Ectodermal cell (in vitro differentiated cells): ENCODE results near the gene TMUB2.

ENCODE experiments used
- H3K27ac ChIP-seq: 2 replicates; pipeline ENCODE4 v1.7.0; 2013; ENCODE audit warnings: mild to moderate bottlenecking, low read depth, low read length; ENCODE audit not compliant: insufficient read depth, poor library complexity, severe bottlenecking
- H3K27me3 ChIP-seq: 2 replicates; pipeline ENCODE4 v1.7.0; 2013; ENCODE audit warnings: mild to moderate bottlenecking, low read length; ENCODE audit not compliant: insufficient read depth, control insufficient read depth, poor library complexity, severe bottlenecking
- H3K36me3 ChIP-seq: one replicate; pipeline ENCODE4 v1.7.0; 2013; ENCODE audit warnings: low read length; ENCODE audit not compliant: control insufficient read depth, insufficient read depth
- H3K4me1 ChIP-seq: one replicate; pipeline ENCODE4 v1.7.0; 2013; ENCODE audit warnings: low read length; ENCODE audit not compliant: control insufficient read depth, insufficient read depth
- H3K4me3 ChIP-seq: 2 replicates; pipeline ENCODE4 v1.7.0; 2013; ENCODE audit warnings: low read depth, low read length, control low read depth; ENCODE audit not compliant: insufficient read depth
- H3K9me3 ChIP-seq: 2 replicates; pipeline ENCODE4 v1.7.0; 2013; ENCODE audit warnings: mild to moderate bottlenecking, low read length, moderate library complexity; ENCODE audit not compliant: control insufficient read depth
- WGBS, 2 experiments: methylation state at CpG; one replicate each; pipeline ENCODE4 v1.1.7; 2013; ENCODE audit warnings: missing lambda C conversion rate in 2 of 2; 5-methylcytosine and 5-hydroxymethylcytosine counted together

The TMUB2 gene

GRCh38 chr17:44212507-44213402, 26.0 kb downstream of the TMUB2 start:
- Histone ChIP-seq H3K27ac (no peak overlapping the region), H3K4me3 (no peak overlapping the region), H3K27me3 (no peaks in the 10 kb centered on the region), H3K36me3 (peaks cover 48% of the 10 kb centered on the region), H3K9me3 (no peaks in the 10 kb centered on the region), H3K4me1 (peaks cover 16% of the 10 kb centered on the region)
- WGBS, 2 experiments: 92 to 93% methylated on average over 31 of the region's 31 CpGs

- Histone ChIP-seq H3K4me3 (no peak overlapping the region), H3K36me3 (peaks cover 41% of the 10 kb centered on the region), H3K27ac (no peak overlapping the region), H3K4me1 (peaks cover 21% of the 10 kb centered on the region), H3K27me3 (no peaks in the 10 kb centered on the region), H3K9me3 (no peaks in the 10 kb centered on the region)
- 92 to 94% methylated on average over 15 of the region's 15 CpGs for WGBS, 2 experiments
Measured at GRCh38 chr17:44213403-44214229, 26.8 kb downstream of the TMUB2 start.

- no peak overlapping the region for H3K27ac ChIP-seq
- H3K4me3 ChIP-seq: no peak overlapping the region
- no peaks in the 10 kb centered on the region for H3K9me3 ChIP-seq
- 92 to 100% methylated on average over 1 of the region's 1 CpG for WGBS, 2 experiments
- peaks cover 21% of the 10 kb centered on the region for H3K4me1 ChIP-seq
- H3K36me3 ChIP-seq: peaks cover 36% of the 10 kb centered on the region
- H3K27me3 ChIP-seq: no peaks in the 10 kb centered on the region
Measured at GRCh38 chr17:44214230-44214494, 27.4 kb downstream of the TMUB2 start.

GRCh38 chr17:44214896-44215295, 28.1 kb downstream of the TMUB2 start:
- no peak overlapping the region for H3K4me3 ChIP-seq
- H3K27ac ChIP-seq: no peak overlapping the region
- no peaks in the 10 kb centered on the region for H3K9me3 ChIP-seq
- H3K36me3 ChIP-seq: peaks cover 29% of the 10 kb centered on the region
- no peaks in the 10 kb centered on the region for H3K27me3 ChIP-seq
- peaks cover 21% of the 10 kb centered on the region for H3K4me1 ChIP-seq
- 94 to 96% methylated on average over 6 of the region's 6 CpGs for WGBS, 2 experiments

GRCh38 chr17:44216173-44216572, 29.4 kb downstream of the TMUB2 start:
- Histone ChIP-seq H3K9me3 (no peaks in the 10 kb centered on the region), H3K36me3 (peaks cover 29% of the 10 kb centered on the region), H3K4me1 (peaks cover 14% of the 10 kb centered on the region), H3K27me3 (no peaks in the 10 kb centered on the region), H3K4me3 (no peak overlapping the region), H3K27ac (no peak overlapping the region)
- WGBS, 2 experiments: 94 to 99% methylated on average over 4 of the region's 5 CpGs

- 94 to 95% methylated on average over 5 of the region's 5 CpGs for WGBS, 2 experiments
- H3K36me3 ChIP-seq: peaks cover 25% of the 10 kb centered on the region
- H3K4me3 ChIP-seq: no peak overlapping the region
Measured at GRCh38 chr17:44216694-44217093, 29.9 kb downstream of the TMUB2 start.

GRCh38 chr17:44217738-44218343, 31.1 kb downstream of the TMUB2 start:
- 19% methylated on average over 10 of the region's 10 CpGs for WGBS, 2 experiments
- Histone ChIP-seq H3K27me3 (no peaks in the 10 kb centered on the region), H3K27ac (peak overlapping the region; percentile 44), H3K4me1 (peaks cover 14% of the 10 kb centered on the region), H3K36me3 (peaks cover 24% of the 10 kb centered on the region), H3K9me3 (no peaks in the 10 kb centered on the region), H3K4me3 (peak overlapping the region; percentile 72)

More at GRCh38 chr17:44216694-44217093, 29.9 kb downstream of the TMUB2 start:
- no peaks in the 10 kb centered on the region for H3K9me3 ChIP-seq
- H3K27me3 ChIP-seq: no peaks in the 10 kb centered on the region
- H3K4me1 ChIP-seq: peaks cover 14% of the 10 kb centered on the region
- H3K27ac ChIP-seq: no peak overlapping the region

GRCh38 chr17:44218344-44219107, 31.8 kb downstream of the TMUB2 start:
- WGBS, 2 experiments: 0% methylated on average over 88 to 89 of the region's 89 CpGs
- Histone ChIP-seq H3K27me3 (no peaks in the 10 kb centered on the region), H3K9me3 (no peaks in the 10 kb centered on the region), H3K4me3 (peak overlapping the region; percentile 72), H3K4me1 (peaks cover 14% of the 10 kb centered on the region), H3K36me3 (peaks cover 24% of the 10 kb centered on the region), H3K27ac (peak overlapping the region; percentile 76)

- Histone ChIP-seq H3K4me3 (peak overlapping the region; percentile 72), H3K4me1 (peaks cover 14% of the 10 kb centered on the region), H3K27ac (peak overlapping the region; percentile 89), H3K9me3 (no peaks in the 10 kb centered on the region), H3K27me3 (no peaks in the 10 kb centered on the region), H3K36me3 (peaks cover 24% of the 10 kb centered on the region)
- WGBS, 2 experiments: 0% methylated on average over 73 of the region's 73 CpGs
Measured at GRCh38 chr17:44219108-44219615, 32.4 kb downstream of the TMUB2 start.
